Fibroblast of pulmonary artery (primary cell): ENCODE data around the gene NAT10.

Experiments used
- DNase-seq: peaks from one replicate; pipeline ENCODE4 v3.0.0-alpha.2; 2010; ENCODE audit warnings: low read depth
- H3K4me3 ChIP-seq: replicated peaks from 2 replicates; pipeline ENCODE4 v1.5.1; 2011; ENCODE audit warnings: low read depth, mild to moderate bottlenecking, control low read depth, low read length, moderate library complexity
- CTCF ChIP-seq: IDR thresholded peaks from 2 replicates; pipeline ENCODE4 v1.5.1; 2011; ENCODE audit warnings: mild to moderate bottlenecking, control low read depth, low read length, inconsistent platforms; ENCODE audit errors: missing control alignments

The NAT10 gene

GRCh38 chr11:34165786-34166555 lies 60.5 kb downstream of the NAT10 start:
- no peak overlapping the region for H3K4me3 ChIP-seq
- no peak for DNase-seq
- TF ChIP-seq CTCF: no peak

GRCh38 chr11:34166806-34167740 lies 61.6 kb downstream of the NAT10 start:
- H3K4me3 ChIP-seq: no peak overlapping the region
- TF ChIP-seq CTCF: no peak
- no peak for DNase-seq

- no peak for TF ChIP-seq CTCF
- no peak overlapping the region for H3K4me3 ChIP-seq
- DNase-seq: no peak
Measured at GRCh38 chr11:34167961-34168360, 62.5 kb downstream of the NAT10 start.

GRCh38 chr11:34168642-34169420 lies 63.4 kb downstream of the NAT10 start:
- DNase-seq: no peak
- TF ChIP-seq CTCF: no peak
- no peak overlapping the region for H3K4me3 ChIP-seq

- no peak for TF ChIP-seq CTCF
- DNase-seq: no peak
- no peak overlapping the region for H3K4me3 ChIP-seq
Measured at GRCh38 chr11:34169686-34170085, 64.3 kb downstream of the NAT10 start.

- H3K4me3 ChIP-seq: no peak overlapping the region
- no peak for TF ChIP-seq CTCF
- DNase-seq: no peak
Measured at GRCh38 chr11:34173050-34173449, 67.6 kb downstream of the NAT10 start.
